CD4-positive, alpha-beta T cell treated with Interleukin-6 for 4 hours (primary cell): ENCODE data around the gene AMPD3.

ENCODE experiments used
- DNase-seq: peaks from one replicate; pipeline ENCODE4 v3.0.0-alpha.2; 2020; ENCODE audit warnings: mixed read lengths

The AMPD3 gene

DNA sequence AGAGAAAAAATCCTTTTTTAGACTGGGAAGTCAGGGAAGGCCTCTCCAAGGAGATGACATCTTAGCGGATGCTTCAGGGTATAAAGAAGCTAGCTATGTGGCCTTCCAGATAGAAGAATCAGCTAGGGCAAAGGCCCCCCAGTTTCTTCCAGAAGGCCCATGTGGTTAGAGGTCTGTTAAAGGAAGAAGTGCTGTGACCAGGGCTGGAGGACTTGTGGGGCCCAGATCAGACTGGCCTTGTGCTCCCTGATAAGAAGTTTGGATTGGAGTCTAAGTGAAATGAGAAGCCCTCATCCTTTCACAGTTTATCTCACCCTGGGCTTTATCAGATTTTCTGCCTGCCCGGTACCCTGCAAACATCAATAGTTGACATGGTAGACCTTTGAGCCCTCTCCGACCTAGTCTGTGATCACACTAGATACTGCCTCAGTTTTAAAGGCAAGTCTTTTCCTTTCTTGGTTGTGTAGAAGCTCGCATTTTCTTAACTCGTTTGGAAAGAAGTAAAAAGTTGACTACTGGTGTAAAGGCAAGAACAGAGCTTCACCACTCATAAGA lies 7.8 kb downstream of the AMPD3 start:
- no peak for DNase-seq

DNA sequence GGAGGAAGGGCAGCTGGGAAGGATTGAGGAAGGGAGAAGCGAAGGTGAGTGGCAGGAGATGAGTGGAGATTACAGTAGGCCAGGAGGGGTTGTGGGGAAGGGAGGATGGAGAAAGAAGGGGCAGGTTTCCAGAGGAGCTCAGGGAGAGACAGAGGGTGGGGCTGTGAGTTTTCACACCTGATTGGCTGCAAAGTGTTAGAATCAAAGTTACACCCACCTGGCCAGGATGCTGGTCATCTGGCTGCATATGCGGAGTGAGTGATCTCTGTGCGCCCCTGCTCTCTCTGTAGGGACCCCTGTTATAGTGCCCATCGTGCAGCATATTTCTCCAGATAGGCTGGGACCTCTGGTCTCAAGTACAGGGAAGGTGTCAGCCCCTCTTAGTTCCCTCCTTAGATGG lies 18.3 kb downstream of the AMPD3 start:
- no peak for DNase-seq

DNA sequence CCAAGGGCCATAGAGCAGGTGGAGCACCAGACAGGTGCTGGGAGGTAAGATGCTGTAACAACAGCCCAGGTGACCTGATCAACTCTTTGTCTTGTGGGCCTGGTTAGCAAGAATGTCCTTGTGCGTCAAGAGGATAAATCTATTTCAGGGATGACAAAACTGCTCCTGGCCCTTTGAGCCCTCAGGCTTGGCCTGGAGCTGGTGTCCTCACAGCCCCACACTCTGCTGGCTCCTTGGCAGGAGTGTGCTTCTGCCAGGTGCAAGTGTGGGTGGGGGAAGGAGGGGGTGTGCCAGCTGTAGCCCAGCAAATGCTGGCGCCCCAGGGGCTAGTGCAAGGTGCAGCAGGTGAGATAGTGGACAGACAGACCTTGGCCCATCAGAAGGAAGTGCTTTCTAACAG lies 19.5 kb downstream of the AMPD3 start:
- no peak for DNase-seq

DNA sequence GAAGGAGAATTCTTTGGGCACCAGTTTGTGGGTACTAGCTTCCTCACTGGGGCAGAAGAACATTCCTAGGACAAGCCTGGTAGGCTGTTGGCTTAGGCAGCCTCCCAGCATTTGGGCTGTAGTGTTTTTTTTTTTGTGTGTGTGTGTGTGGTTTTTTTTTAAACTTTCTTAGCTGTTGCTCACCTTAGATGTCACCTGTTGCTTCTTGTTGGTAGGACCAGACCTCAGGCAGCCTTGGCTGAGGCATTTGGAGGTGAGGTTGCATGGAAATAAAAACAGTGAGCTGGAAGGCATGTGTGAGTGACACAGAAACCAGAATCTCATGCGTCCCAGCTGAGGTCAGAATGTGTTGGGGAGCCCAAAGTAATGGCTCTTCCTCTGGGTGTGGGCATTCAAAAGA lies 21.3 kb downstream of the AMPD3 start:
- DNase-seq = no peak

DNA sequence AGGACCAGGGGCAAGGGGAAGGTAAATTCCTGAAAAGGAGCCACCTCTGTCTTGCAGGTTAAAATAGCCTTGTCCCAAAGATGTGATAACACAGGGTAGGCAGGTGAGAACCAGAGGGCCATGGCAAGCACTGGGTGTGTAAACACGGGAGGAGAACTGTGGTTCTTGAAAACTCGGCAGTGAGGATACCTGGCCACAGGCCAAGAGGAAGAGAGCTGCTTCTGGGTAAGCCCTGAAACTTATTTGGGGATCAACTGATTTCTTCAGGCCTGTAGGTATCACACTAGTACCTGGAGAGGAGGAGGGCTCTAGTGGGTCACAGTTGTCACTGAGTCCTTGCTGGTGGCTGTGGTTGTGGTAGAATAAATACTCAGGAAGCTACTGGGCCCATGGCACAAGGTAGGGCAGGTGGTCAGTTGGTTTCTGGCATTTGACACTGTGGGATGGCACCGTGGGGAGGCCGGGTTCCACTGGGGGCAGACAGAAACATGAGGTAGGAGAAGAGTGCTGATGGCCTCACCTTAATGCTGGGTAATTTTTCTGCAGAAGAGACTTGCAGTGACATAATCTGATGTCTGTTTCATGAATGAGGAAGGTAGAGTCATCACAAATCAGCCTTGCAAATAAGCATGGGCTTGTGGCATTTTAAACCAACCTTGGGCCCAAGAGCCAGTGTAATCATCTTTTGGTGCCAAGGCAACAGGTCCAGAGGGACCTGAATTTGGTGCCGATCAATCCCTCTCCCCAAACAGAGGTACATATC lies 22.0 kb downstream of the AMPD3 start:
- DNase-seq = no peak

DNA sequence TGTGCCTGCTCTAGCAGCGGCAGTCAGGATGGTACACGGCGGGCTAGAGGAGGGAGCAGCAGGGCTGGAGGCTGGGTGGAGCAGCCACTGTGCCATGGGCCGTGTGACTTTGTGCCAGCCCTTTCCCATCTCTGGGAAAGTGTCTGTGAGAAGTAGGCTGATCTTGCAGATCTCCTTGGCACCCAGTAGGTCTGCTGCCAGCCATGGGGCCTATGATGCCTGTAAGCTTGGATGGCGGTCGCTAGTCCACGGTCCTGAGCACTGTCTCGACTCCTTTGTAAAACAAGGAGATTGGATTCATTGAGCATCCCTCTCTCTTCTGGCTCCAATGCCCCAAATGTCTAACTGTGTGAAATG lies 22.6 kb downstream of the AMPD3 start:
- no peak for DNase-seq

DNA sequence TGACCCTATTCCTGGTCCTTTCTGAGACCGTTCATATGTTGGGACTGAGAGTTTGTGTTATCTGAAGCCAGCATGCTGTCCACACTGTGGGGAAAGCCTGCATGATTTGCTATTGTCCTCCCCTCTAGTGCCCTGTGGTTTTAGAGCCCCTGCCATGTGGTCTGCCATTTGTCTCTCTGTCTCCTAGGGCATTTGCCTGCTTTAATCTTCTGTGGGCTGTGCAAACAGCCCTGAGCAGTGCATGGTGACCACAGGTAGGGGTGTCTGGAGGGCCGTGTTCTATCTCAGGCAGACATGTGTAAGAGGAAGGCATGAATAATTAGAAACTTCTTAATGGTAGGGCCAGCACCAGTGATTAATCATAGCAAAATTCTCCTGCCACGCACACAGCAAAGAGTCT lies 23.0 kb downstream of the AMPD3 start:
- no peak for DNase-seq

DNA sequence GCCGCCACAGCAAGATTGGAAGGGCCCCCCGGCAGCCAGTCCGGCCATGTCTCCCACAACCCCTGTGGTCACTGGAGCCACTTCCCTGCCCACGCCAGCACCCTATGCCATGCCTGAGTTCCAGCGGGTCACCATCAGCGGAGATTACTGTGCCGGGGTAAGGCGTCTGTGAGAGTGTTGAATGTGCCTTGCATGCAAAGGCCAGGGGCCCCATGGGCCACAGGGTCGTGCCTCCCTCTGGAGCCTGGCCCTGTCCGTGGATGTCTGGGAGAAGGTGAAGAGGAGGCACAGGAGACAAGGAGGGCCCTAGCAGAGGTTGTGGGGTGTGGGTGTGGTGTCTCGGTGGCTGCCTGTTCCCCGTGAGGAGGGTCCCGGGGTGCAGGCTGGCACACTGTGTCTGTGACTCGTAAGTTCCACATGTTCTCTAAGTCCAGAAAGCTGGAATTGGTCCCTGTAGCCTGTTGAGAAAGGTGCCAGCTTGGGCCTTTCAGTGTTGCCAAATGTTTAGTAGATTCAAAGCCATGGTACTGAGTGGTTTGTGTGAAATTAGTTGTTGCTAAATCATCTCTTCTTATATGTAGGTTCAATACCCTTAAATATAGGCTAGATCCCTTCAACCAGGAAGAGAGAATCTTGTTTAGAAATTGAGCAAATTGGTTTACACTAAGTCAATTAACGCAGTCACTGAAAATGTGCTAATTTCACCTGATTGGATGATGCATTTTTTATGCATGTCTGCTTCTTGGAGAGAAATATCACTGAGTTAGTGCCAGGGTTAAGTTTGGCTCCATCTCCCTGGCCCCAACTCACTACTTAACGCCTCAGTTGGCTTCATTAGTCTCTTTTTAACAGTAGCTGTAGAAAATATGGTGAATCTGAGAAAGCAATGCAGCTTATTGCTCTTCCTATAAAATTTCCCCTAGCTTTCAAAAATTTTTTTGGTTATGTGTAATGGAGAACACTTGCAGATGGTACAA lies 23.8 kb downstream of the AMPD3 start:
- no peak for DNase-seq

DNA sequence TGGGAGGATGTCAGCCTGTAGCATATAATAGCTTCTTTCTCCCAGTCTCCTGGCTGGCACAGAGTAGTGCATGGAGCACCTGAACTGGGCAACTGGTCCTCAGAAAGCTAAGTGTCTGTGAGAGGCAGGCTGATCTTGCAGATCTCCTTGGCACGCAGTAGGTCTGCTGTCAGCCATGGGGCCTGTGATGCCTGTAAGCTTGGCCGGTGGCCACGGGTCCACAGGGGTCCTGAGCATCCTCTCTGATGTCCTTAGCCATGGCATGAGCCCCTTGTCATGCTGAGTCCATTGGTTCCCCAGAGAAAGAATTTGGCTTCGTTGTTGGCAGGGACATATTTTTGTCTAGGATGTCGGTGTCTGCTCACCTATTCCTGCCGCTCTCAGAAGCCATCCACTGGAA lies 25.0 kb downstream of the AMPD3 start:
- DNase-seq = no peak

DNA sequence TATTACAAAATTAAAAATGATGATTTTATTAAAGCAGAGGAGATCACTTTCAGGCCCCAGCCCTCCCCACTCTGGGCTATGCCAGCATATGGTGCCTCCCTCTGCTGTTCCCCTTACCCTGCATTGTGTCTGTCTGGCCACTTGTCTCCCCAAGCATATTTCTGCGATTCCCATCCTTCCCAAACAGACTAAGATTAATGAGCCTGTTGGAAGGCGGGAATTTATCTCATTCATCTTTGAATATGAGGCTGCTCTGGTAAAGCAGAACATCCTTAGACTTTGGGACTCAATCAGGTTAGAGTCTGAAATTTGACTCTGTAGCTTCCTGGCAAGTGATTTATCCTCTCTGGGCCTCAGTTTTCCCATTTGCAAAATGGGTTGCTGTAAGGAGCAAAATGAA lies 25.7 kb downstream of the AMPD3 start:
- DNase-seq = no peak

DNA sequence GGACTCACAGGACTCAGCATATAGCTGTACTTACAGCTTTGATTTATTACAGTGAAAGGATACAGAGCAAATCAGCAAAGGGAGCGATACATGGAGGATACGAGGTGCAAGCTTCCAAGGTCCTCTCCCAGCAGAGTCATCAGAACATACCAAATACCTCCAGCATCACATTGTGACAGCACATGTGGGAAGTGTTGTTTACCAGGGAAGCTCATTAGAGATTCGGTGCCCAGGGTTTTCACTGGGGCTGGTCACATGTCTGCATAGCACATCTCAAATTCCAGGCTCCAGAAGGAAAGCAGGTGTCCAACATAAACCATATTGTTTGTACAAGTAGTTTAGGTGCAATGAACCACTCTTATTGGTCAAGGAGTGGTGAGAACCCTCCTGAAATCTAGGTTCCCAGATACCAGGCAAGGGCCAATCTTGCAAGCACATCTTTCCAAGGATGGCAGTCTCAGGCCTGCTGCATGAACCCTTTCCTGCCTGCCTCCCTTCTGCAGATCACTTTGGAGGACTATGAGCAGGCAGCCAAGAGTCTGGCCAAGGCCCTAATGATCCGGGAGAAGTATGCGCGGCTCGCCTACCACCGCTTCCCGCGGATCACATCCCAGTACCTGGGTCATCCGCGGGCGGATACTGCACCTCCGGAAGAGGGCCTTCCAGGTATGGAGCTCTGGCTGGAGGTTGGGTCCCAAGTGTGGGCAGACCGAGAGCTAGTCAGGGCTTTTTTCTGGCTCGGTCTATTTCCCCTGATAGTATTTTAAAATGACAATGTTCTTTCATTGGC lies 26.7 kb downstream of the AMPD3 start:
- no peak for DNase-seq

DNA sequence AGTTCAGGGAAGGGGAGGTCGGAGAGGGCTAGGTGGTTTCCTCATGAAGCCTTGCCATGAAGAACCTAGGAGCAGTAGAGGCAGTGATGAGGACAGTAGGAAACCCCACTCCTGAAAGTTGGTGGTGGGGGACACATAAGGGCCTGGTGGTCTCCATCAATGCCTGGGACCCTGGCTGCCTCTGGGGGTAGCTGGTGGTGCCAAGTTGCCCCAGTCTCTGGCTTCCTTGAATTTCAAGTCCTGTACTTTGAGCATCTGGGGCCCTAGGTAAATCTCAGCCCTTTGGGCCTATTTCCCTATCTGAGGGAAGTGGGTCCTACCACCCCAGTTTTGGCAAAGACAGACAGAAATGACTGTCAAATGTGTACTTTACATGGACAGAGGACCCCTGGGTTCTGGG lies 28.1 kb downstream of the AMPD3 start:
- no peak for DNase-seq

DNA sequence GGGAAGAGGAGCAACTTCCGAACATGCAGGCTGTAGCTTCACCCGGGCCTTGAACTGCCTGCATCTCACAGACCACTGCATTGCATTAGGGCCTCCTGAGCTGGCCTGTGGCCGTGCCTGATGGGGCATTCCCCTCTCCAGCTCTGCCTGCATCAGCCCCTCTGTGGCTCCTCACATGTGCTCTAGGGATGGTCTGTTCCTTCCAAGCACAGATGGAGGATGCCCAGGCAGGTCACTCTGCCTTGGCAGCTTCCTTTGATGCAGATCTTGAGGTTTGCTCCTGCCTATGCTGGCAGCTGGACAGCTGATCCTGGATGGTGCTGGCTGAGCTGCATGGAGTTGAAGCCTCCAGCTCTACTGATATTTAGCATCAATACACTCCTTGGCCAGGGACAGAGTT lies 28.5 kb downstream of the AMPD3 start:
- no peak for DNase-seq

DNA sequence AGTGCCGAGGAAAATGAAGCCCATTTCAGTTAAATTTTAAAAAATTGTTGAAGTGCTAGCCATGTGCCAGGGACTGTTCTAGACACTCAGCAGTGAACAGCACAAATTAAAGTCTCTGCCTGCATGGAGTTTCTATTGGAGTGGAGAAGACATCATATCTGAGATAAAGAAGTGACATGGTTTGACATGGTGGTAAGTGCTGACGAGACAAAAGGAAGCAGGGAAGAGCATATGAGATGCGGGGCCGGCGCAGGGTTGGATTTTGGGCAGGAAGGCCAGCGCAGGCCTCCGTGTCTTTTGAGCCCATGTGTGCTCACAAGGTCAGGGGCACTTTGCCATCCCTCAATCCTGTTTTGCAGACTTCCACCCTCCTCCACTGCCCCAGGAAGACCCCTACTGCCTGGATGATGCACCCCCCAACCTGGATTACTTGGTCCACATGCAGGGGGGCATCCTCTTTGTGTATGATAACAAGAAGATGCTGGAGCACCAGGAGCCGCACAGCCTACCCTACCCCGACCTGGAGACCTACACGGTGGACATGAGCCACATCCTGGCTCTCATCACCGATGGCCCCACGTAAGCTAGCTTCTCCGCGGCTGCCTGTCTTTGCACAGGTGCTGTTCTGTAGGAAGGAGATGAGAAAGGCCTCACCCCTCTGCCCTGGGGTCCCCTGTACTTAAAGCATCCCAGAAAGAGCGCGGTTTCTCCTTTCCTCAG lies 29.6 kb downstream of the AMPD3 start:
- DNase-seq = no peak

DNA sequence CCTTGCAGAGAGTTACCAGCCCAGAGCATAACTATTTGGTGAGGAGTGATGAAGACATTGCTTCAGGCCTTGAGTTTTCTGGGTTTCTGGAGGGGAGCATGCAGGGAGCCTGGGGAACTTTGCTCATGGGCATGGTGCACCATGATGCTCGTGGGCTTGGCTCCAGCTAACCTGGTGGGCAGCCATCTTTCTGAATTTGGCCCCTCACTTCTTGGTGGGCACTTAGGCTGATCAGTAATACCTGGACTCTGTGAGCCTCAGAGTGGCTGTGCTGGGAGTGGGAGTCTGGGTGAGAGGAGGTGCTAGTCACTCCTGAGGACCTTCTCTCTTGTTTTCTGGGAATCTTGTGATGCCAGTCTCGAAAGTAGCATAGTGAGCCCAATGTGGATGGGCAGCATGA lies 30.6 kb downstream of the AMPD3 start:
- DNase-seq = no peak

DNA sequence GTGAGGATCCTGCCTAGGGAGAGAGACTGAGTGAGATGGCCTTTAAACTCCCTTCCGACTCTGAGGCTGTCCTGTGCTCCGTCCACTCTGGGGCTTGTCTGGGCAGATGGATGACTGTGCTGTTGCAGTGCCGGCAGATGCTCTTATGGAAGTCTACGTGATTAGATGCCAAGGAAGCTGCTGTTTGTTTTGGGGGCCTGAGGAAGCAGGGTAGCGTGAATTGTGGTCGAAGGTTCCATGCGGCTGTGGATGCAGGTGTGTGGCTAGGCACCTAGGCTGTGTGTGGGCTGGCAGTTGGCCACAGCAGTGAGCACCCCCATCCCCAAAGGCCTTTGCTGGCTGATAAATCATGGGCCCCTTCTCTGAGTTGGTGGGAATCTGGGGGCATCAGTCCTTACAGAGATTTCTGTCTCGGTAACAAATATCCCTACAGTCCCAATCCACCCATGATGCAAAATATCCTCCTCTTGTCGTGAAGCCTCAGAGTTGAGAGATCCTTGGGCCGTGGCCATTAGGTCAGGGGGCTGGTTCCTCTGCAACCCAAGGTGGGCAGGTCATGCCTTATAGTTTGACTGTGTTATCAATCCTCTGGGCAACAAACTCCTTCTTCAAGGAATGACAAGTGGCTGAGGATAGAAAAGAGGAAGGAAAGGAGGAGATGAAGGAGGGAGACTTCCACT lies 31.2 kb downstream of the AMPD3 start:
- no peak for DNase-seq

DNA sequence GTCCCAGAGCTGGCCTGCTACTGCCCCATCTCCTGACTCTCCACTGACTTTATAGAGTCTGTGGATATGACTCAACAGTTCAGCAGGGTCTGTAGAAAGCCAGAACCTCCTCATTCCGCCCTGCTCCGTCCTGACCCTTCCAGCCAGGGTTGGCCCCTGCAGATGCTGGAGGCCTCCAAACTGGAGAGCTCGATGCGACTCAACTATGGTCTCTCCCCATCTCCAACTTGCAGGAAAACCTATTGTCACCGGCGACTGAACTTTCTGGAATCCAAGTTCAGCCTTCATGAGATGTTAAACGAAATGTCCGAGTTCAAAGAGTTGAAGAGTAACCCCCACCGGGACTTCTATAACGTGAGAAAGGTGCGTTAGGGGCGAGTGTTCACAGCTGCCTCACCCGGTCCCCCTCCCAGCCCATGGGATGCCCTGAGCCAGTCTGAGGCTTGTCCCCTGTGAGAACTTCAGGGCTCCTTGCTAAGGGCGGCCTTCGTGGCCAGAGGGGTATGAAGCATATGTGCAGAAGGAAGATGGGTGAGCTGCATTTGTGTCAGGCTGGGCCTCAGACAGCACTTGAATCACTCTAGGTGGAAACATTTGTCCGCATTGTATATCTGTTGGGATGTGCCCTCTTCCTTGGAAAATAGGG lies 32.1 kb downstream of the AMPD3 start:
- no peak for DNase-seq

DNA sequence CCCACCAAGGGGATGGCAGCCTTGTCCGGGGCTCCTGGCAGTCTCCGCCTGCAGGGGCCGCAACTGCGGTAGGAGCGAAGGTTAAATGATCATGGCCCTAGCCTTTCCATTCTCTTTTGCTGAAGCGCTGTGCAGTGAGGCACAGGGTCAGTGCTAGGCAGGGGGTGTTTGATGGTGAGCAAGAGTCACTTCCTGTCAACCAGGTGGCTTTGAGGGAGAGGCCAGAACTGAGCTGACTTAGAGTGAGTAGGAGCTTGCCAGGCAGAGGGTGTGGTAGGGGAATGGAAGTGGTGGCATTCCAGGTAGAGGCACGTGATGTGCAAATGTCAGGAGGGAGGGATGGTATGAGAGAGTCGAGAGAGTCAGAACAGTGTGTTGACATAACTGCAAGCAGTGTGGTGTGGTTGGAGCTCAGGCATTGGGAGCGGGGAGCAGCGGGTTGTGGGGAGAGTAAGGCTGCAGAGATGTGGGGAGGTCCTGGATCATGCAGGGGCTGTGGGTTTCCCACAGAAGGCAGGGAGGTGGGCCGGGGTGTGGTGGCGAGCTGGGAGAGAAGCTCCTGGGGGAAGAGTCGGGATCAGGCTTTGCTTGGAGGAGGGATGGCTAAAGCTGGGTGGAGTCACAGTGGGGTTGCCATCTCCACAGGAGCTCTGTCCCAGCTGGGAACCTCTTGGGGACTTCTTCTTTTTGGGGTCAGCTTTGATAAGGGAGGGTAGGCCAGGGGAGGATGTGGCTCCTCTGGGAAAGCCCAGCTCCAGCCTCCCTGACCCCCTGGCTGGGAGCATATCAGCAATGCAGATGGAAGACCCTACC lies 33.3 kb downstream of the AMPD3 start:
- DNase-seq = no peak

DNA sequence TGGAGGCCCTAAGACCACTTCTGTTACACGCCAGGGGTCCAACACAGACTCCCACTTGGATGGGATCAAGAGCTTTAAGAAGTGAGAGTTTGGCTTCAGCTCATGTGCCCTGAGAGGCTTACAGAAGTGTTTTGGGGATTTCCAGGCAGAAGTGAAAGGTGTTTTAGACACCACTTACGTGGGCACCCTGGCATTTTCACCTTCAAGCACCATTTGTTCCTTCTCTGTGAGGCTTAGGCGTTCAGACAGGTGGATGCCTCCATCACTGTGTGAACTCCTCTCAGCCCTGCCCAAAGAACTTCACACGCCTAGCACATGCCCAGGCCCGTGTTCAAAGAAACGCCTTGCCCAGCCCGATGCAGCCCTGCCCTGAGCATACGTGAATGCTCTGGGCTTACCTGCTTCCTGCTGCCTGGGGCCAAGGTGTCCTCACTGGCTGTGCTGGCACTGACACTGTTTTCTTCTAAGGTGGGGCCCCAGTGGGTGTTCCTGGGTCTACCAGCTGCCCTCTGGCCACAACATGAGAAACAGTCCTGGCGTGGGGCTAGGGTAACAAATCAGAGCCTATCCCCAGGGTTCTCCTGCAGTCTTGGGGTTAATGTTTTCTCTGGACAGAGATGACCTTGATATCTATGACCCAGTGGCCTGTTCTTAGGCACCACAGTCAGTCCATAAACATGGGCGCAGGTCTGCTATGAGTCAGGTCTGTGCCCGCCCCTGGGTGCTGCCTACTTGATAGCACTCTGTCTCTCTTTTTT lies 34.0 kb downstream of the AMPD3 start:
- DNase-seq = no peak

DNA sequence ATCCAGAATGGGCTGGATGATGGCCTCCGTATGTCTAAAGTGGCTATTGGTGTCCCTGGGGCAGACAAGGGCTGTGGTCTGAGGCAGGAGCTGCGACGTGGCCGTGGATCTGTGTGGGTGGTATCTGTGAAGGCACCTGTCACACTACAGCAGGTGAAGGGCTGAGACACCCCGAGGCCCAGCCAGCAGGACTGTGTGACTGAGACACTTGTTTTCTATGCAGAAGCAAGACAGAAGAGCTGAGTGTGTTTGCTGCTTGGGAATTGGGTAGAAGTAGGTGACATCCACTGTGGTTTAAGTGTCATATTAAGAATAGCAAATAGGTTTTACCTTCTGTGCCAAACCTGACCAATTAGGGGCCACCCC lies 35.0 kb downstream of the AMPD3 start:
- no peak for DNase-seq
